ENCODE results near the gene C2CD2.

DNA sequence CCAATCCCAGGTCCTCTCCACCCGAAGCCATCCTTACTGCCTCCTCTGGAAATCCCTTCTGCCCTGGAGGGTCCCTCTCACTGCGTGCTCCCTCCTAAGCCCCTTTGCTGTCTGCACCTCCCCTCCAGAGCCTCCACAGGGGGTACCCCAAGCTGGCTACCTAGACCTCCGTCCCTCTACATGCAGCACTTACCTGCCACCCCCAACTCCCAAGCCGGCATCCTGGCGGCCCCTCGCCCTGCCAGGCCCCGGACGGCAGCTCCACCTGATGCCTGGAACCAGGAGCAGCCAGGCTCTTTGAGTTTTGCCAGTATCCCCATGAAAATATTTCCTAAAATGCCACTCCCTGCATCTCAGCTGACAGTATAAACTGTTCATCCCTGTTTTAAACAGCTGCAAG, 78.7 kb downstream of the C2CD2 start:
- TF ChIP-seq, protein P1, sequence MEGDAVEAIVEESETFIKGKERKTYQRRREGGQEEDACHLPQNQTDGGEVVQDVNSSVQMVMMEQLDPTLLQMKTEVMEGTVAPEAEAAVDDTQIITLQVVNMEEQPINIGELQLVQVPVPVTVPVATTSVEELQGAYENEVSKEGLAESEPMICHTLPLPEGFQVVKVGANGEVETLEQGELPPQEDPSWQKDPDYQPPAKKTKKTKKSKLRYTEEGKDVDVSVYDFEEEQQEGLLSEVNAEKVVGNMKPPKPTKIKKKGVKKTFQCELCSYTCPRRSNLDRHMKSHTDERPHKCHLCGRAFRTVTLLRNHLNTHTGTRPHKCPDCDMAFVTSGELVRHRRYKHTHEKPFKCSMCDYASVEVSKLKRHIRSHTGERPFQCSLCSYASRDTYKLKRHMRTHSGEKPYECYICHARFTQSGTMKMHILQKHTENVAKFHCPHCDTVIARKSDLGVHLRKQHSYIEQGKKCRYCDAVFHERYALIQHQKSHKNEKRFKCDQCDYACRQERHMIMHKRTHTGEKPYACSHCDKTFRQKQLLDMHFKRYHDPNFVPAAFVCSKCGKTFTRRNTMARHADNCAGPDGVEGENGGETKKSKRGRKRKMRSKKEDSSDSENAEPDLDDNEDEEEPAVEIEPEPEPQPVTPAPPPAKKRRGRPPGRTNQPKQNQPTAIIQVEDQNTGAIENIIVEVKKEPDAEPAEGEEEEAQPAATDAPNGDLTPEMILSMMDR (IDR thresholded peaks at IDR 0.05; ENCODE audit: low read depth, low read length), result no peak
- no peak for TF ChIP-seq EZH2phosphoT487 (IDR thresholded peaks at IDR 0.05; ENCODE audit: low read depth)
